ENCODE data around the gene FBRS.
A peak's percentile ranks its signal among the peaks of the same experiment; 100 is the strongest.
"Not testable (repeated sequence)": the region's sequence is repeated elsewhere in the genome, so short reads cannot be mapped to it uniquely, and the experiment has no call there.

FBRS gene

DNA sequence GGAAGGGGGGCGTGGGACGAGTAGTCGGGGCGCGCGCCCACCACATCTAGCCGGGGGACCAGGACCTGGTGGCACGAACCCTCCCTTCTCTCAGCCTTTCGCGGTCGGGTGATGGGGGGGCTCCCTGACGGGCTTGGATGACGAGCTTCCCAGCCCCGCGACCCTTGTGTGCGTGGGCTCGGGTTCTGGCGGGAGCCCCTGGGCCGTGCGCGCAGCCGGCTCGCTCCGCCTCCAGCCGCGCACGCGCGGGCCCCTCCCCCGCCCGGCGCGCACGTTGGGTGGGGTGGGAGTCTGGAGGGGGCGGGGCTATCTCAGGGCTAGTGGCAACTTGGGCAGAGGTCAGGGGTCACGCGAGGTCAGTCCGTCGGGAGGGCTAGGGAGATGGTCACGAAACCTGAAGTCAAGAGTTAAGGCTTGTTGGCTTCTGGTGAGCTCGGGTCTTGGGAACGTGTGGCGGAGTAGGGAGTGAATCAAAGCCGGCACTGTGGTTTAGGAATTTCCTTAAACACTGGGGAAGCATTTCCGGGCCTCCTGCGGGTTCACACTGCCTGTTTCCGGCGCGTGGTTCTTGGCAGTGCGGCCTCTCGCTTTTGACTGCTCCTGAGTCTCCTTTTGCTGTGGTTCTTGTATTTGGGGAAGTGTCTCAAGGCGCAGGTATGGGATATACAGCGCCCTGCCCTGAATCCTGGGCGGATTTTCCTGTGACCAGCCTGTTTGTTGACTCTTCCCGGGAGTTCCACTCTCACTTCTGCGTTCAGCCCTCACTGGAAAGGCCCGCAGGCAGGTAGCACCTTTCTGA, 40.8 kb downstream of the FBRS start, which contains the start of gene SRCAP:
Gene SRCAP (plus strand): TSS at position 356 of the 799 bp plus-strand sequence. CDS start 1,654 bp downstream, outside the sequence.
- DNase-seq (ENCODE audit: low read depth) = peak; percentile 85

DNA sequence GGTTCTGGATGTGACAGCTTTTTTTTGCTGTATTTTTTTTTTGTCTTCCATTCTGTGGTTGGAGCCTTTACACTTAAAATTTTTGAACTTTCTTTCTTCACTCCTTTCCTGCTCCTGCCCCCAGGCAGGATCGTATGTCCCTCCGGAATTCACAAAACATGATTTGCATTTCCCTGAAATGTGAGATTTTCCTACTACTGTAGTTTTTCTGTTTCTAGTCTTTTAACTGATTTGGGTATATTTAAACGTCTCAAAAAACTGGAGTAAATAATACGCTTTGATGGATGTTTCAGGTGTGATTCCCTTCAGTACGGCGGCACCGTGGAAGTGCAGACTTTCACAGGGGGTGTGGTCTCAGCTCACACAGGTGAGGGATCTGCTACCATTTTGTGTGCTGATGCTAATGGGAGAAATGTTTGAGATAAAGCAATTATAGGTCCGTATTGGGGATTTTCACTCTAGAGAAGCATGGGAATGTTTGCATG, 41.4 kb downstream of the FBRS start:
- DNase-seq (ENCODE audit: low read depth) = peak; percentile 15

DNA sequence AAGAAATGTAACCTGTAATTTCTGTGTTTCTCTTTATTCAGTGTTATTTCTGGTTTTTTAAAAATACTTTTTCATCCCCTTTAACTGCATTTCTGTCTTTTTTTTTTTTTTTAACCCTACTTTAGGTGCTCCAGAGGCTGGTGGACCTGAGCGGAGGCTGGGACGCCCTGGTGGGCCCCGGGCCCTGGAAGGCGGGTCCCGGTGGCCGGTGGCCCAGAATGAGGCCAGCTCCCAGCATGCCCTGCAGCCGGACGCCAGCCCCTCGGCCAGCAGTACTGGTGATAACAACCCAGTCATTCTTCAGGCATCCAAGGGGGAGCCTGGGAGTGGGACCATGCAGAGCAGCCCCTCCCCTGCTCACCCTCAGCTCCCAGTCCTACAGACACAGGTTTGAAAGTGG, 42.3 kb downstream of the FBRS start:
- DNase-seq (ENCODE audit: low read depth) = no peak

DNA sequence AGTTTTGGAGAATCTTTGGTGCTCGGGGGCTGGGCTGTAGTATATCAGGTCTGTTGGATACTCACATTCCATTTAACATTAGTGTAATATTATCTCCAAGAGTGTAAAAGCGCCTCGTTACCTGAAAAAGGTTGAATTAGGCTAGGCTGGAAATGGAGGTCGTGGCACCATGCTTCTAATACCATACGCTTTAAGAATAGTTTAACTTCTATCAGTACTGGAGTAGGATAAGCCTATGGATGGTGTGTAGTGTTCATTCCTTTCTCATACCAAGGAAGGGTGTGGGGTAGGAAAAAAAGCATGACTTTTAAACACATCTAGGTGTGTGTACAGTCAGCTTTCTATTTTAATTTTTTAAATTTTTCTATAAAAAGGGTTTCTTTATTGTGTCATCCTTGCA, 42.7 kb downstream of the FBRS start:
- no peak for DNase-seq (ENCODE audit: low read depth)

DNA sequence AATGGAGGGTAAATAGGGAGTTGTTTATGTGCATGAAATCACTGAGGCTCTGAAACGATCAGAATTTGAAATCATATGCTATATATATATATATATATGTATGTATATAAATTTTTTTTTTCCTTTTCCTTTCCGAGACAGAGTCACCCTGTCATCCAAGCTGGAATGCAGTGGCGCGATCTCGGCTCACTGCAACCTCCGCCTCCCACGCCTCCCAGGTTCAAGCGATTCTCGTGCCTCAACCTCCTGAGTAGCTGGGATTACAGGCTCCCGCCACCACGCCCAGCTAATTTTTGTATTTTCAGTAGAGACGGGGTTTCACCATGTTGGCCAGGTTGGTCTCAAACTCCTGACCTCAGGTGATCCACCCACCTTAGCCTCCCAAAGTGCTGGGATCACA, 44.8 kb downstream of the FBRS start:
- not testable (repeated sequence) for DNase-seq (ENCODE audit: low read depth)

DNA sequence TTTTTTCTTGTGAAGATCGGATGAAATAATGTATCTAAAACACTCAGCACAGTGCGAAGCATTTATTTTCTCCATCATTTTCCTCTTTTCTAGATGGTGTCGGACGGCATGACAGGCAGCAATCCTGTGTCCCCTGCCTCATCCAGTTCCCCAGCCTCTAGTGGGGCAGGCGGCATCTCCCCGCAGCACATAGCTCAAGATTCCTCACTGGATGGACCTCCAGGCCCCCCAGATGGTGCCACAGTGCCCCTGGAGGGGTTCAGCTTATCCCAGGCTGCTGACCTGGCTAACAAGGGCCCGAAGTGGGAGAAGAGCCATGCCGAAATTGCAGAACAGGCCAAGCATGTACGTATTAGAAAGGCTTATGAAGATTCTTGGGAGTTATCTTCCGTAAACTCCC, 45.7 kb downstream of the FBRS start:
- DNase-seq (ENCODE audit: low read depth) = no peak

DNA sequence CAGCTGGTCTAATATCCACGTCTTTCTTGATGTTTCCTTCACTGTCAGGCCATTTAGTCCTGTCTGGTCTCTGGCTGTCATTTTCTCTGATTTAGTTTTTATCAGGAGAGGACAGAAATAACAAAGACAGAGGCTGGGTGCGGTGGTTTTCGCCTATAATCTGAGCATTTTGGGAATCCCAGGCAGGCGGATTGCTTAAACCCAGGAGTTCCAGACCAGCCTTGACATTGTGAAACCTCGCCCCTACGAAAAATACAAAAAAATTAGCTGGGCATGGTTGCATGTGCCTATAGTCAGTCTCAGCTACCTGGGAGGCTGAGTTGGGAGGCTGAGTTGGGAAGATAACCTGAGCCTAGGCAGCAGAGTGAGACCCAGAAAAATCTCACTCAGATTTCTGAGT, 47.8 kb downstream of the FBRS start:
- DNase-seq (ENCODE audit: low read depth) = no peak

DNA sequence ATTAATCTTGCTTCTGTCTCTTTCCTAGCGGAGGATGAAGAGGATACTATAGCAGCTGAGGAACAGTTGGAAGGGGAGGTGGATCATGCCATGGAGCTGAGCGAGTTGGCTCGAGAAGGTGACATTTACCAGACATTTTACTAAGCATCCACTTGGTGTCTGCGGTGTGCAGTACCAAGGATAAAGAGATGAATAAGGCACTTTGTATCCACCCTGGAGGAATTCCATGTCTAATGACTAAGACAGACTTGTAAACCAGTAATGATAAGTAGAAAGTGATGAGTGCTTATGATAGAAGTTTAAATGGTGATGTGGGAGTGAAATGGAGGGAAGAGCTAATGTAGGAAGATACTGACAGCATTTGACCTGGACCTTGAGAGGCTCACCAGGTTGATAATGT, 52.7 kb downstream of the FBRS start:
- peak; percentile 9 for DNase-seq (ENCODE audit: low read depth)

DNA sequence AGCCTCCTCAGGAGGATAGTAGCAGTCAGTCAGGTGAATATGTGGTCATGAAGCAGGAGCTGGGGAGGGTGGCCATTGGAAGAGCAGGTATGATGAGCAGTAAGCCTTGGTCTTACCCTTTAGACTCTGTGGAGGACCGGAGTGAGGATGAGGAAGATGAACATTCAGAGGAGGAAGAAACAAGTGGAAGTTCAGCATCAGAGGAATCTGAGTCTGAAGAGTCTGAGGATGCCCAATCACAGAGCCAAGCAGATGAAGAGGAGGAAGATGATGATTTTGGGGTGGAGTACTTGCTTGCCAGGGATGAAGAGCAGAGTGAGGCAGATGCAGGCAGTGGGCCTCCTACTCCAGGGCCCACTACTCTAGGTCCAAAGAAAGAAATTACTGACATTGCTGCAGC, 53.5 kb downstream of the FBRS start:
- no peak for DNase-seq (ENCODE audit: low read depth)

DNA sequence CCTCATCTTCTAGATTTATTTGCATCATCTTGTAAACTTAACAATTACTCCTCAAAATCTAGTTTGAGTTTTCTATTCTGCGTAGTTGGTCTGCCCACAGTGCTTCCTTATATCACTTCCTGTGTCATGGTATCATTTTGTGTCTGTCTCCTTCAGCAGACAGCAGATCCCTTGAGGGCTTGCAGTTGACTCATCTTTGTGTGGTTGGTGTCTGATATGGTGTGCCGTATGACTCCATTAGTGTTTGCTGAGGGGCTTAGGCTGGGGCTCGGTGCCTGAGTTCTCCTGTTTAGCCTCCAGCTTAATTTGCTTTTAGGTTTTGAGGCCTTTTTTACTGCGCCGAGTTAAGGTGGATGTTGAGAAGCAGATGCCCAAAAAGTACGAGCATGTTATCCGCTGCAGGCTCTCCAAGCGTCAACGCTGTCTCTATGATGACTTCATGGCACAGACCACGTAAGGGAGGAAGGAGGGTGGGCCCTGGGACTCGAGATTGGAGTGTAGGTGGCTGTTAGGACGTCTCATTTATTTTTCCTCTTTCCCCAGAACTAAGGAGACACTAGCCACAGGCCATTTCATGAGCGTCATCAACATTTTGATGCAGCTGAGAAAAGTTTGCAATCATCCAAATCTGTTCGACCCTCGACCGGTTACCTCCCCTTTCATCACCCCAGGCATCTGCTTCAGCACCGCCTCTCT, 57.7 kb downstream of the FBRS start:
- DNase-seq (ENCODE audit: low read depth) = peak; percentile 72

DNA sequence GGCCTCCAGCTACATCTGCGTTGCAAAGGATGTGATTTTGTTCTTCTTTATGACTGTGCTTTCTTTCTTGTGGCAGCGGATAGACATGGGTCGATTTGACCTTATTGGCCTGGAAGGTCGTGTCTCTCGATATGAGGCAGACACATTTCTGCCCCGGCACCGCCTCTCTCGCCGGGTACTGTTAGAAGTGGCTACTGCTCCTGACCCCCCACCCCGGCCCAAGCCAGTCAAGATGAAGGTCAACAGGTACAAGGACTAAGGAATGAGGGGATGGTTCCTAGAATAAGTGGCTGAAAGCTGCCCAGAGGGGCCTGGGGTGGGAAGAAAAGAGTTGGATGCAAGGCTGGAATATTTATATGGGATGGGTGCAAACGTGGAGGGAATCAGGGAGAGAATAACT, 61.9 kb downstream of the FBRS start:
- DNase-seq (ENCODE audit: low read depth) = no peak
